ENCODE results near the gene RNF224. TPM values are rescaled to one million over a fixed set of nuclear protein-coding genes. Genes with fewer than 3 reads are reported as not detected.

The RNF224 gene
- total and polyA plus RNA-seq, 2 of the 13 experiments (the other 11 are each of a cell fraction or from before 2014, with no cell fraction given): 0.09 TPM; not detected in 1

DNA sequence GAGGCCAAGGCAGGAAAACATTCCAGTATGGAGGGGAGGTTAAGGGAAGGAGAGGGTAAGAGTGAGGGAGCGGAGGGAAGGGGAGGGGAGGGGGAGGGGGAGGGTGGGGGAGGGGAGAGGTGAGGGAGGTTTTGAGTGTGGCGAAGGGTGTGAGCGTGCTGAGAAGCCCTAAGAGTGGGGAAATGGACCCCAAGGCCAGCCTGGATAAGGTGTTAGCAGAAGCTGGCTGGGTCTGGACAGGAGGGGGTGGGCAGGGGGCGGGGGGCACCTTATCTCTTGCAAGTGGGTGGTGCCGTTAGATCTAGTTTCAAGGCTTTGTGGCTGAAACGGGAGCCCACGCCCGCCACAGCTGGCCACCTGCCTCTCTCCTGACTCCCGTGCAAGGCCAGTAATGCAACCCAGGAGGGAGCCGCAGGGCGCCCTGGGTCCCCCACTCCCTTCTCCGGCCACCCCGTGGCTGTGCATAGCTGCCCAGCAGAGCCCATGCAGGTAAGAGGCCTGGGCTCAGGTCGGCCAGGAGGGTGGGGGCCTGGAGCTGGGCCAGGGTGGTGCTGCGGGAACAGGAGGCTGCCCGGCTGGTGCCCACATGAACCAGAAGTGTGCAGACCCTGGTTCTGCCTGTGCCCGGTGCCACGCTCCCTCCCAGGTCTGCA is 677 bp downstream of the RNF224 start:
- in situ Hi-C loops (cut with HindIII; ENCODE audit: extremely low pct_ligation_motif_present, low pct_unique_long_range_greater_than_20kb): loop anchor here (5.0 kb wide), 2 partner anchors 41 to 116 kb away; partner anchors contain the start of genes ANAPC2, DPP7 and SSNA1
- no peak for FAIRE-seq
- Histone ChIP-seq H3K27me3 (ENCODE audit: control insufficient read depth in 1 of 2, insufficient read depth in 2 of 2, low read length in 2 of 2) (no peaks in the 10 kb centered on the region; a peak in 1 of 5 replicates), H3K36me3 (replicated peaks in 1 of 2; ENCODE audit: control insufficient read depth in 1 of 2, insufficient read depth in 2 of 2, low read length in 2 of 2) (no peaks in the 10 kb centered on the region), H4K20me1 (ENCODE audit: insufficient read depth, low read length) (no peaks in the 10 kb centered on the region), H3K9ac (ENCODE audit: insufficient read depth, low read depth, low read length) (no peak overlapping the region), H3K27ac (ENCODE audit: extremely low read length, insufficient read depth, low read length) (no peak overlapping the region), H3K4me2 (ENCODE audit: low read depth, low read length) (peak overlapping the region; percentile 96), H3K4me1 (ENCODE audit: insufficient read depth, low read length) (peaks cover 79% of the 10 kb centered on the region), H3K4me3 (replicated peaks in 1 of 3; ENCODE audit: insufficient read depth in 1 of 3, low read depth in 2 of 3, low read length in 3 of 3) (peak overlapping the region in 2 of 3 experiments; percentile 62 to 72; a peak in 2 of 6 replicates), H2AFZ (ENCODE audit: low read length) (no peak overlapping the region), H3K9me3 (ENCODE audit: low read length) (no peaks in the 10 kb centered on the region), H3K79me2 (ENCODE audit: insufficient read depth, low read length) (no peaks in the 10 kb centered on the region)
- intact Hi-C loops (cut with micrococcal nuclease; ENCODE audit: unreplicated experiment): loop anchor here (2.0 kb wide), 2 partner anchors 39 to 107 kb away; partner anchors contain the start of genes ANAPC2 and SSNA1
- 49% methylated on average over 4 of the region's 18 CpGs for WGBS (ENCODE audit: low lambda C conversion rate)
- no peak for ATAC-seq
- DNase-seq (ENCODE audit: low spot score): no peak
- POLR2A ChIA-PET: interaction anchor here (0.9 to 13.4 kb wide), 10 partner anchors 10 to 110 kb away, joined by 3 to 225 read pairs (median 4); partner anchors contain the start of genes NDOR1, SSNA1, TMEM203 and TPRN
- no TSS peak for BruUV-seq (replicated peaks)
- CTCF ChIA-PET (ENCODE audit: low intra/inter-chr PET ratio, low total read pairs): interaction anchor here (0.7 to 1.5 kb wide), 5 partner anchors 9 to 65 kb away, joined by 3 to 16 read pairs (median 3); partner anchors contain the start of genes ANAPC2 and SSNA1
- TF ChIP-seq, protein P1, sequence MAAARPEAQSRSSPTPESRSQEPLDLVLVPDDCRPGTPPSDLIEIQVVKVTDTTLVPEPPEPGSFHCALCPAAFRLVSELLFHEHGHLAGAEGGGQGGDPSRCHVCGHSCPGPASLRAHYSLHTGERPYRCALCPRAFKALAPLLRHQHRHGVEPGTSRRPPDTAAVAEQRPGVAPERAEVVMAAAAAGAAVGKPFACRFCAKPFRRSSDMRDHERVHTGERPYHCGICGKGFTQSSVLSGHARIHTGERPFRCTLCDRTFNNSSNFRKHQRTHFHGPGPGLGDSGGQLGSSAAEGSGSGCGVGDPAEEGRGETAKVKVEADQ (CRISPR knock-in tag; IDR thresholded peaks at IDR 0.05; ENCODE audit: borderline replicate concordance): no peak
- TF ChIP-seq, protein P2, sequence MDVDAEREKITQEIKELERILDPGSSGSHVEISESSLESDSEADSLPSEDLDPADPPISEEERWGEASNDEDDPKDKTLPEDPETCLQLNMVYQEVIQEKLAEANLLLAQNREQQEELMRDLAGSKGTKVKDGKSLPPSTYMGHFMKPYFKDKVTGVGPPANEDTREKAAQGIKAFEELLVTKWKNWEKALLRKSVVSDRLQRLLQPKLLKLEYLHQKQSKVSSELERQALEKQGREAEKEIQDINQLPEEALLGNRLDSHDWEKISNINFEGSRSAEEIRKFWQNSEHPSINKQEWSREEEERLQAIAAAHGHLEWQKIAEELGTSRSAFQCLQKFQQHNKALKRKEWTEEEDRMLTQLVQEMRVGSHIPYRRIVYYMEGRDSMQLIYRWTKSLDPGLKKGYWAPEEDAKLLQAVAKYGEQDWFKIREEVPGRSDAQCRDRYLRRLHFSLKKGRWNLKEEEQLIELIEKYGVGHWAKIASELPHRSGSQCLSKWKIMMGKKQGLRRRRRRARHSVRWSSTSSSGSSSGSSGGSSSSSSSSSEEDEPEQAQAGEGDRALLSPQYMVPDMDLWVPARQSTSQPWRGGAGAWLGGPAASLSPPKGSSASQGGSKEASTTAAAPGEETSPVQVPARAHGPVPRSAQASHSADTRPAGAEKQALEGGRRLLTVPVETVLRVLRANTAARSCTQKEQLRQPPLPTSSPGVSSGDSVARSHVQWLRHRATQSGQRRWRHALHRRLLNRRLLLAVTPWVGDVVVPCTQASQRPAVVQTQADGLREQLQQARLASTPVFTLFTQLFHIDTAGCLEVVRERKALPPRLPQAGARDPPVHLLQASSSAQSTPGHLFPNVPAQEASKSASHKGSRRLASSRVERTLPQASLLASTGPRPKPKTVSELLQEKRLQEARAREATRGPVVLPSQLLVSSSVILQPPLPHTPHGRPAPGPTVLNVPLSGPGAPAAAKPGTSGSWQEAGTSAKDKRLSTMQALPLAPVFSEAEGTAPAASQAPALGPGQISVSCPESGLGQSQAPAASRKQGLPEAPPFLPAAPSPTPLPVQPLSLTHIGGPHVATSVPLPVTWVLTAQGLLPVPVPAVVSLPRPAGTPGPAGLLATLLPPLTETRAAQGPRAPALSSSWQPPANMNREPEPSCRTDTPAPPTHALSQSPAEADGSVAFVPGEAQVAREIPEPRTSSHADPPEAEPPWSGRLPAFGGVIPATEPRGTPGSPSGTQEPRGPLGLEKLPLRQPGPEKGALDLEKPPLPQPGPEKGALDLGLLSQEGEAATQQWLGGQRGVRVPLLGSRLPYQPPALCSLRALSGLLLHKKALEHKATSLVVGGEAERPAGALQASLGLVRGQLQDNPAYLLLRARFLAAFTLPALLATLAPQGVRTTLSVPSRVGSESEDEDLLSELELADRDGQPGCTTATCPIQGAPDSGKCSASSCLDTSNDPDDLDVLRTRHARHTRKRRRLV (CRISPR knock-in tag; IDR thresholded peaks at IDR 0.05): no peak
- no peak for TF ChIP-seq ZNF382 (CRISPR knock-in tag; IDR thresholded peaks at IDR 0.05; ENCODE audit: borderline replicate concordance)
- TF ChIP-seq, protein P3, sequence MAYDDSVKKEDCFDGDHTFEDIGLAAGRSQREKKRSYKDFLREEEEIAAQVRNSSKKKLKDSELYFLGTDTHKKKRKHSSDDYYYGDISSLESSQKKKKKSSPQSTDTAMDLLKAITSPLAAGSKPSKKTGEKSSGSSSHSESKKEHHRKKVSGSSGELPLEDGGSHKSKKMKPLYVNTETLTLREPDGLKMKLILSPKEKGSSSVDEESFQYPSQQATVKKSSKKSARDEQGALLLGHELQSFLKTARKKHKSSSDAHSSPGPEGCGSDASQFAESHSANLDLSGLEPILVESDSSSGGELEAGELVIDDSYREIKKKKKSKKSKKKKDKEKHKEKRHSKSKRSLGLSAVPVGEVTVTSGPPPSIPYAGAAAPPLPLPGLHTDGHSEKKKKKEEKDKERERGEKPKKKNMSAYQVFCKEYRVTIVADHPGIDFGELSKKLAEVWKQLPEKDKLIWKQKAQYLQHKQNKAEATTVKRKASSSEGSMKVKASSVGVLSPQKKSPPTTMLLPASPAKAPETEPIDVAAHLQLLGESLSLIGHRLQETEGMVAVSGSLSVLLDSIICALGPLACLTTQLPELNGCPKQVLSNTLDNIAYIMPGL (CRISPR knock-in tag; IDR thresholded peaks at IDR 0.05; ENCODE audit: borderline replicate concordance in 1 of 2, low read depth in 1 of 2): 0 out of 4 replicates have a peak, but pooled peaks of 1 of the 2 experiments have one; percentile 10
- TF ChIP-seq SETDB1 (CRISPR knock-in tag; IDR thresholded peaks at IDR 0.05; ENCODE audit: borderline replicate concordance): no peak
- TF ChIP-seq, protein P4, sequence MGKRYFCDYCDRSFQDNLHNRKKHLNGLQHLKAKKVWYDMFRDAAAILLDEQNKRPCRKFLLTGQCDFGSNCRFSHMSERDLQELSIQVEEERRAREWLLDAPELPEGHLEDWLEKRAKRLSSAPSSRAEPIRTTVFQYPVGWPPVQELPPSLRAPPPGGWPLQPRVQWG (CRISPR knock-in tag; IDR thresholded peaks at IDR 0.05; ENCODE audit: borderline replicate concordance, low read depth): no peak
- TF ChIP-seq HDAC1 (CRISPR knock-in tag; IDR thresholded peaks at IDR 0.05): 0 out of 2 replicates have a peak, but pooled peaks have one; percentile 7
- TF ChIP-seq ZNF180 (CRISPR knock-in tag; IDR thresholded peaks at IDR 0.05; ENCODE audit: borderline replicate concordance, low read depth): no peak
- TF ChIP-seq ZNF619 (CRISPR knock-in tag; IDR thresholded peaks at IDR 0.05): no peak
- no peak for TF ChIP-seq ZNF879 (CRISPR knock-in tag; IDR thresholded peaks at IDR 0.05)
- no peak for TF ChIP-seq ZNF264 (CRISPR knock-in tag; IDR thresholded peaks at IDR 0.05)
- TF ChIP-seq GTF2F1 (IDR thresholded peaks at IDR 0.05; ENCODE audit: low read length): no peak
- TF ChIP-seq RBM22 (optimal IDR thresholded peaks at IDR 0.05; ENCODE audit: low read length): no peak
